WTC11 (cell line): ENCODE measurements around the gene GDPGP1. TPM values are rescaled to one million over a fixed set of nuclear protein-coding genes. Genes with fewer than 3 reads are reported as not detected.
A peak's percentile ranks its signal among the peaks of the same experiment; 100 is the strongest.

Source experiments
- ATAC-seq: fragments of 200-7000 bp; cut with Tn5 transposase; 2 replicates; pipeline ENCODE4 v1.10.0; 2021; ENCODE audit warnings: mild to moderate bottlenecking, moderate library complexity
- CTCF ChIA-PET: fragments of 300-600 bp; sonication (Branson Sonifier 250); formaldehyde crosslinking; loops from one replicate; lab custom pipeline; 2021; ENCODE audit warnings: antibody characterized with exemption; lab: Charles Lee
- POLR2A ChIA-PET: fragments of 350-600 bp; sonication (Branson Sonifier 250); formaldehyde crosslinking; loops from one replicate; lab custom pipeline; 2021; ENCODE audit warnings: antibody characterized with exemption; lab: Charles Lee
- DNase-seq: peaks from one replicate; pipeline ENCODE4 v3.0.0; 2021; ENCODE audit warnings: low spot score
- H3K27ac Mint-ChIP-seq: 2 replicates; pipeline ENCODE4 v1.8.0; 2021; ENCODE audit warnings: mixed read lengths
- H3K27me3 Mint-ChIP-seq: 2 replicates; pipeline ENCODE4 v1.8.0; 2021; ENCODE audit warnings: low read depth, mild to moderate bottlenecking, moderate library complexity, mixed read lengths
- H3K36me3 Mint-ChIP-seq: 2 replicates; pipeline ENCODE4 v1.8.0; 2021; ENCODE audit warnings: mixed read lengths
- H3K4me1 Mint-ChIP-seq: 2 replicates; pipeline ENCODE4 v1.8.0; 2022; ENCODE audit warnings: mixed read lengths
- H3K4me3 Mint-ChIP-seq: 2 replicates; pipeline ENCODE4 v1.8.0; 2021; ENCODE audit warnings: mild to moderate bottlenecking, moderate library complexity, mixed read lengths
- H3K9me3 Mint-ChIP-seq: 2 replicates; pipeline ENCODE4 v1.8.0; 2021; ENCODE audit warnings: mixed read lengths
- ELF4 ChIP-seq: sonication (generic); formaldehyde crosslinking; IDR thresholded peaks from 2 replicates; pipeline ENCODE4 v1.8.1; 2022; ENCODE audit warnings: low read depth, mild to moderate bottlenecking, moderate library complexity, missing genetic modification reagents
- EMX1 ChIP-seq: fragments of 250-450 bp; sonication (Bioruptor Pico); IDR thresholded peaks from 2 replicates; pipeline ENCODE4 v1.8.0; 2021; ENCODE audit warnings: mild to moderate bottlenecking
- JAZF1 ChIP-seq: fragments of 250-450 bp; sonication (Bioruptor Pico); IDR thresholded peaks from 2 replicates; pipeline ENCODE4 v1.9.0; 2021; ENCODE audit warnings: moderate library complexity, mild to moderate bottlenecking, inconsistent platforms
- NFE2L1 ChIP-seq: sonication (generic); formaldehyde crosslinking; IDR thresholded peaks from 2 replicates; pipeline ENCODE4 v1.8.1; 2023; ENCODE audit warnings: missing genetic modification reagents
- NR3C1 ChIP-seq: sonication (generic); formaldehyde crosslinking; conservative IDR thresholded peaks from 2 replicates; pipeline ENCODE4 v1.8.1; 2023; ENCODE audit warnings: low read depth, mild to moderate bottlenecking, missing genetic modification reagents
- RORB ChIP-seq: fragments of 250-450 bp; sonication (Bioruptor Pico); IDR thresholded peaks from 2 replicates; pipeline ENCODE4 v1.9.0; 2021; ENCODE audit warnings: mild to moderate bottlenecking
- SP1 ChIP-seq: sonication (generic); formaldehyde crosslinking; conservative IDR thresholded peaks from 2 replicates; pipeline ENCODE4 v1.8.1; 2022; ENCODE audit warnings: missing genetic modification reagents
- TEAD1 ChIP-seq: sonication (generic); formaldehyde crosslinking; IDR thresholded peaks from 2 replicates; pipeline ENCODE4 v1.8.0; 2022; ENCODE audit warnings: mild to moderate bottlenecking, missing genetic modification reagents
- ZNF219 ChIP-seq: sonication (generic); formaldehyde crosslinking; IDR thresholded peaks from 2 replicates; pipeline ENCODE4 v1.8.0; 2023; ENCODE audit warnings: missing genetic modification reagents, mild to moderate bottlenecking, borderline replicate concordance
- ZNF232 ChIP-seq: sonication (generic); formaldehyde crosslinking; IDR thresholded peaks from 2 replicates; pipeline ENCODE4 v1.8.0; 2022; ENCODE audit warnings: mild to moderate bottlenecking, missing genetic modification reagents
- ZNF263 ChIP-seq: sonication (generic); formaldehyde crosslinking; IDR thresholded peaks from 2 replicates; pipeline ENCODE4 v1.8.1; 2022; ENCODE audit warnings: low read depth, mild to moderate bottlenecking, moderate library complexity, missing genetic modification reagents
- ZNF317 ChIP-seq: sonication (generic); formaldehyde crosslinking; IDR thresholded peaks from 2 replicates; pipeline ENCODE4 v1.8.1; 2023; ENCODE audit warnings: low read depth, mild to moderate bottlenecking, moderate library complexity, missing genetic modification reagents, borderline replicate concordance
- ZNF416 ChIP-seq: fragments of 250-450 bp; sonication (Bioruptor Pico); IDR thresholded peaks from 2 replicates; pipeline ENCODE4 v1.9.0; 2021; ENCODE audit warnings: mild to moderate bottlenecking, inconsistent platforms
- ZNF423 ChIP-seq: fragments of 250-450 bp; sonication (Bioruptor Pico); IDR thresholded peaks from 2 replicates; pipeline ENCODE4 v2.1.2; 2022; ENCODE audit warnings: mild to moderate bottlenecking, moderate library complexity
- ZNF671 ChIP-seq: fragments of 250-450 bp; sonication (Bioruptor Pico); IDR thresholded peaks from 2 replicates; pipeline ENCODE4 v1.8.0; 2021; ENCODE audit warnings: mild to moderate bottlenecking
- total RNA-seq: library from RNA; stranded (reverse); gene quantifications from 3 replicates; pipeline ENCODE4 v1.2.3, GENCODE V29; 2021
- TF ChIP-seq, protein P1 (sequence below): sonication (generic); formaldehyde crosslinking; IDR thresholded peaks from 2 replicates; pipeline ENCODE4 v1.8.0; 2022; ENCODE audit warnings: mild to moderate bottlenecking, missing genetic modification reagents
- TF ChIP-seq, protein P2 (sequence below): sonication (generic); formaldehyde crosslinking; IDR thresholded peaks from 2 replicates; pipeline ENCODE4 v1.8.0; 2022; ENCODE audit warnings: missing genetic modification reagents
- TF ChIP-seq, protein P3 (sequence below): sonication (generic); formaldehyde crosslinking; IDR thresholded peaks from 2 replicates; pipeline ENCODE4 v1.8.1; 2023; ENCODE audit warnings: mild to moderate bottlenecking, missing genetic modification reagents
- TF ChIP-seq, protein P4 (sequence below): sonication (generic); formaldehyde crosslinking; IDR thresholded peaks from 2 replicates; pipeline ENCODE4 v1.8.1; 2023; ENCODE audit warnings: mild to moderate bottlenecking, moderate library complexity, missing genetic modification reagents
- TF ChIP-seq, protein P5 (sequence below): sonication (generic); formaldehyde crosslinking; IDR thresholded peaks from 2 replicates; pipeline ENCODE4 v1.8.0; 2022; ENCODE audit warnings: mild to moderate bottlenecking, missing genetic modification reagents
- TF ChIP-seq, protein P6 (sequence below): fragments of 250-450 bp; sonication (Bioruptor Pico); IDR thresholded peaks from 2 replicates; pipeline ENCODE4 v1.9.0; 2021; ENCODE audit warnings: moderate library complexity, mild to moderate bottlenecking, inconsistent platforms, borderline replicate concordance
- TF ChIP-seq, protein P7 (sequence below): fragments of 250-450 bp; sonication (Bioruptor Pico); IDR thresholded peaks from 2 replicates; pipeline ENCODE4 v1.9.0; 2021; ENCODE audit warnings: mild to moderate bottlenecking

Gene GDPGP1
- total RNA-seq, 1 experiment from 2014 or later, result 2.6 TPM

DNA sequence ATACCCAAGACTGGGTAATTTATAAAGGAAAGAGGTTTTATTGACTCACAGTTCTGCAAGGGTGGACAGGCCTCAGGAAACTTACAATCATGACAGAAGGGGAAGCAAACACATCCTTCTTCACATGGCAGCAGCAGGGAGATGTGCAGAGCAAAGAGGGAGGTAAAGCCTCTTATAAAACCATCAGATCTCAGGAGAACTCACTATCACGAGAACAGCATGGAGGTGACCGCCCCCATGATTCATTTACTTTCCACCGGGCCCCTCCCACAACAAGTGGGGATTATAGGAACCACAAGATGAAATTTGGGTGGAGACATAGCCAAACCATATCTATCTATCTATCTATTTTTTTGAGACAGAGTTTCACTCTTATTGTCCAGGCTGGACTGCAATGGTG is 5.4 kb downstream of the GDPGP1 start (continued):
- TF ChIP-seq, protein P1, sequence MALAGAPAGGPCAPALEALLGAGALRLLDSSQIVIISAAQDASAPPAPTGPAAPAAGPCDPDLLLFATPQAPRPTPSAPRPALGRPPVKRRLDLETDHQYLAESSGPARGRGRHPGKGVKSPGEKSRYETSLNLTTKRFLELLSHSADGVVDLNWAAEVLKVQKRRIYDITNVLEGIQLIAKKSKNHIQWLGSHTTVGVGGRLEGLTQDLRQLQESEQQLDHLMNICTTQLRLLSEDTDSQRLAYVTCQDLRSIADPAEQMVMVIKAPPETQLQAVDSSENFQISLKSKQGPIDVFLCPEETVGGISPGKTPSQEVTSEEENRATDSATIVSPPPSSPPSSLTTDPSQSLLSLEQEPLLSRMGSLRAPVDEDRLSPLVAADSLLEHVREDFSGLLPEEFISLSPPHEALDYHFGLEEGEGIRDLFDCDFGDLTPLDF (CRISPR knock-in tag), result no peak
- TF ChIP-seq, protein P2, sequence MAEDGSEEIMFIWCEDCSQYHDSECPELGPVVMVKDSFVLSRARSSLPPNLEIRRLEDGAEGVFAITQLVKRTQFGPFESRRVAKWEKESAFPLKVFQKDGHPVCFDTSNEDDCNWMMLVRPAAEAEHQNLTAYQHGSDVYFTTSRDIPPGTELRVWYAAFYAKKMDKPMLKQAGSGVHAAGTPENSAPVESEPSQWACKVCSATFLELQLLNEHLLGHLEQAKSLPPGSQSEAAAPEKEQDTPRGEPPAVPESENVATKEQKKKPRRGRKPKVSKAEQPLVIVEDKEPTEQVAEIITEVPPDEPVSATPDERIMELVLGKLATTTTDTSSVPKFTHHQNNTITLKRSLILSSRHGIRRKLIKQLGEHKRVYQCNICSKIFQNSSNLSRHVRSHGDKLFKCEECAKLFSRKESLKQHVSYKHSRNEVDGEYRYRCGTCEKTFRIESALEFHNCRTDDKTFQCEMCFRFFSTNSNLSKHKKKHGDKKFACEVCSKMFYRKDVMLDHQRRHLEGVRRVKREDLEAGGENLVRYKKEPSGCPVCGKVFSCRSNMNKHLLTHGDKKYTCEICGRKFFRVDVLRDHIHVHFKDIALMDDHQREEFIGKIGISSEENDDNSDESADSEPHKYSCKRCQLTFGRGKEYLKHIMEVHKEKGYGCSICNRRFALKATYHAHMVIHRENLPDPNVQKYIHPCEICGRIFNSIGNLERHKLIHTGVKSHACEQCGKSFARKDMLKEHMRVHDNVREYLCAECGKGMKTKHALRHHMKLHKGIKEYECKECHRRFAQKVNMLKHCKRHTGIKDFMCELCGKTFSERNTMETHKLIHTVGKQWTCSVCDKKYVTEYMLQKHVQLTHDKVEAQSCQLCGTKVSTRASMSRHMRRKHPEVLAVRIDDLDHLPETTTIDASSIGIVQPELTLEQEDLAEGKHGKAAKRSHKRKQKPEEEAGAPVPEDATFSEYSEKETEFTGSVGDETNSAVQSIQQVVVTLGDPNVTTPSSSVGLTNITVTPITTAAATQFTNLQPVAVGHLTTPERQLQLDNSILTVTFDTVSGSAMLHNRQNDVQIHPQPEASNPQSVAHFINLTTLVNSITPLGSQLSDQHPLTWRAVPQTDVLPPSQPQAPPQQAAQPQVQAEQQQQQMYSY (CRISPR knock-in tag), result no peak
- TF ChIP-seq SP1 (no peak), ZNF317 (no peak), ELF4 (CRISPR knock-in tag) (no peak)

DNA sequence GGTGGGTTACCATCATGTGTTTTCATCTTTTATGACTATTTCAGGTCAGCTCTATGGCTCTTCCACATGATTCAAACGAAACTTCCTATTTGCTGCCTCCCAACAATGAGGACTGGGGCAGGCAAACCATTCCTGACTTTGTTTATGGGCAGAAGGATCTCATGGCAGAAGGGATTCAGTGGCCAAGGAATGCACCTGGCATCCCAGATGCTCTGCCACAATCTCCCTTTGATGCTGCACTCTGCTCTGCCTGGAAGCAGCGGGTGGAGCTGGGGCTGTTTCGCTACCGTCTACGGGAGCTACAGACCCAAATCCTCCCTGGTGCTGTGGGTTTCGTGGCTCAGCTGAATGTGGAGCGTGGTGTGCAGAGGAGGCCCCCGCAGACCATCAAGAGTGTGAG is 6.8 kb downstream of the GDPGP1 start:
- Mint-ChIP-seq H3K4me3 (no peak overlapping the region), H3K4me1 (no peaks in the 10 kb centered on the region)

DNA sequence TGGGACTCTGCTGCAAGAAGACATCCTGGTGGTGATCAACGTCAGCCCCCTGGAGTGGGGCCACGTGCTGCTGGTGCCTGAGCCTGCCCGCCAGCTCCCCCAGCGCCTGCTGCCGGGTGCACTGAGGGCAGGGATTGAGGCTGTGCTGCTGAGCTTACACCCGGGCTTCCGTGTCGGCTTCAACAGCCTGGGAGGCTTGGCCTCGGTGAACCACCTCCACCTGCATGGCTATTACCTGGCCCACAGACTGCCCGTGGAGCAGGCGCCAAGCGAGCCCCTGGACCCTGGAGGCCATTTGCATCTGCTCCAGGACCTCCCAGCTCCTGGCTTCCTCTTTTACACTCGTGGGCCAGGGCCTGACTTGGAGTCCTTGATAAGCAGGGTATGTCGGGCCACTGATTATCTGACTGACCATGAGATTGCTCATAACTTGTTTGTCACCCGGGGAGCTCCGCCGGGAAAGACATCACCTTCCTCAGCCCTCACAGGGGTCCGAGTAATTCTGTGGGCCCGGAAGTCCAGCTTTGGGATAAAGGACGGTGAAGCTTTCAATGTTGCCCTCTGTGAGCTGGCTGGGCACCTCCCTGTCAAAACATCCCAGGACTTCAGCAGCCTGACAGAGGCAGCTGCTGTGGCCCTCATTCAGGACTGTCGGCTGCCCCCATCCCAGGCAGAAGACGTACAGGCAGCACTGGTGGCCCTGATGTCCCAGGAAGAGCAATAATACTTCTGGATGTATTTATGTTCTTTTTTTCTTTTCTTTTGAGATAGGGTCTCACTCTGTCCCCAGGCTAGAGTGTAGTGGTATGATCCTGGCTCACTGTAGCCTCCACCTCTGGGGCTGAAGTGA is 7.6 kb downstream of the GDPGP1 start:
- peaks cover 6% of the 10 kb centered on the region; the same call in 1 of the 2 replicates for H3K36me3 Mint-ChIP-seq
- CTCF ChIA-PET, result no interaction called here
- TF ChIP-seq ZNF423 (CRISPR knock-in tag), result no peak
- TF ChIP-seq TEAD1 (CRISPR knock-in tag), result no peak
- no peak for TF ChIP-seq JAZF1 (CRISPR knock-in tag)
- TF ChIP-seq NFE2L1 (CRISPR knock-in tag), result no peak
- TF ChIP-seq EMX1 (CRISPR knock-in tag), result no peak
- TF ChIP-seq NR3C1, result no peak
- TF ChIP-seq, protein P3, sequence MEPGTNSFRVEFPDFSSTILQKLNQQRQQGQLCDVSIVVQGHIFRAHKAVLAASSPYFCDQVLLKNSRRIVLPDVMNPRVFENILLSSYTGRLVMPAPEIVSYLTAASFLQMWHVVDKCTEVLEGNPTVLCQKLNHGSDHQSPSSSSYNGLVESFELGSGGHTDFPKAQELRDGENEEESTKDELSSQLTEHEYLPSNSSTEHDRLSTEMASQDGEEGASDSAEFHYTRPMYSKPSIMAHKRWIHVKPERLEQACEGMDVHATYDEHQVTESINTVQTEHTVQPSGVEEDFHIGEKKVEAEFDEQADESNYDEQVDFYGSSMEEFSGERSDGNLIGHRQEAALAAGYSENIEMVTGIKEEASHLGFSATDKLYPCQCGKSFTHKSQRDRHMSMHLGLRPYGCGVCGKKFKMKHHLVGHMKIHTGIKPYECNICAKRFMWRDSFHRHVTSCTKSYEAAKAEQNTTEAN (CRISPR knock-in tag), result no peak
- no peak for TF ChIP-seq RORB (CRISPR knock-in tag)

More for the DNA sequence above, 6.8 kb downstream of the GDPGP1 start:
- Mint-ChIP-seq H3K36me3 (peaks cover 10% of the 10 kb centered on the region; the same call in 1 of the 2 replicates), H3K27me3 (no peaks in the 10 kb centered on the region), H3K27ac (no peak overlapping the region)
- ATAC-seq, result no peak
- TF ChIP-seq, protein P4, sequence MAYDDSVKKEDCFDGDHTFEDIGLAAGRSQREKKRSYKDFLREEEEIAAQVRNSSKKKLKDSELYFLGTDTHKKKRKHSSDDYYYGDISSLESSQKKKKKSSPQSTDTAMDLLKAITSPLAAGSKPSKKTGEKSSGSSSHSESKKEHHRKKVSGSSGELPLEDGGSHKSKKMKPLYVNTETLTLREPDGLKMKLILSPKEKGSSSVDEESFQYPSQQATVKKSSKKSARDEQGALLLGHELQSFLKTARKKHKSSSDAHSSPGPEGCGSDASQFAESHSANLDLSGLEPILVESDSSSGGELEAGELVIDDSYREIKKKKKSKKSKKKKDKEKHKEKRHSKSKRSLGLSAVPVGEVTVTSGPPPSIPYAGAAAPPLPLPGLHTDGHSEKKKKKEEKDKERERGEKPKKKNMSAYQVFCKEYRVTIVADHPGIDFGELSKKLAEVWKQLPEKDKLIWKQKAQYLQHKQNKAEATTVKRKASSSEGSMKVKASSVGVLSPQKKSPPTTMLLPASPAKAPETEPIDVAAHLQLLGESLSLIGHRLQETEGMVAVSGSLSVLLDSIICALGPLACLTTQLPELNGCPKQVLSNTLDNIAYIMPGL (CRISPR knock-in tag), result no peak
- TF ChIP-seq ZNF232, result no peak
- TF ChIP-seq, protein P5, sequence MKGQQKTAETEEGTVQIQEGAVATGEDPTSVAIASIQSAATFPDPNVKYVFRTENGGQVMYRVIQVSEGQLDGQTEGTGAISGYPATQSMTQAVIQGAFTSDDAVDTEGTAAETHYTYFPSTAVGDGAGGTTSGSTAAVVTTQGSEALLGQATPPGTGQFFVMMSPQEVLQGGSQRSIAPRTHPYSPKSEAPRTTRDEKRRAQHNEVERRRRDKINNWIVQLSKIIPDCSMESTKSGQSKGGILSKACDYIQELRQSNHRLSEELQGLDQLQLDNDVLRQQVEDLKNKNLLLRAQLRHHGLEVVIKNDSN (CRISPR knock-in tag), result no peak
- TF ChIP-seq ZNF416 (CRISPR knock-in tag), result no peak
- TF ChIP-seq ZNF671, result no peak
- TF ChIP-seq ZNF219 (CRISPR knock-in tag), result no peak
- no peak for TF ChIP-seq SP1
- no peak for TF ChIP-seq ZNF263 (CRISPR knock-in tag)
- TF ChIP-seq, protein P6, sequence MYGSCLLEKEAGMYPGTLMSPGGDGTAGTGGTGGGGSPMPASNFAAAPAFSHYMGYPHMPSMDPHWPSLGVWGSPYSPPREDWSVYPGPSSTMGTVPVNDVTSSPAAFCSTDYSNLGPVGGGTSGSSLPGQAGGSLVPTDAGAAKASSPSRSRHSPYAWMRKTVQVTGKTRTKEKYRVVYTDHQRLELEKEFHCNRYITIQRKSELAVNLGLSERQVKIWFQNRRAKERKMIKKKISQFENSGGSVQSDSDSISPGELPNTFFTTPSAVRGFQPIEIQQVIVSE (CRISPR knock-in tag), result no peak
- TF ChIP-seq, protein P7, sequence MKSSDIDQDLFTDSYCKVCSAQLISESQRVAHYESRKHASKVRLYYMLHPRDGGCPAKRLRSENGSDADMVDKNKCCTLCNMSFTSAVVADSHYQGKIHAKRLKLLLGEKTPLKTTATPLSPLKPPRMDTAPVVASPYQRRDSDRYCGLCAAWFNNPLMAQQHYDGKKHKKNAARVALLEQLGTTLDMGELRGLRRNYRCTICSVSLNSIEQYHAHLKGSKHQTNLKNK, result no peak
- TF ChIP-seq, all 79 proteins: peak for 0
- ChIA-PET CTCF (no interaction called here), POLR2A (interaction anchor here (0.6 kb wide), 1 partner anchor 53 kb away, joined by 3 read pairs; no protein-coding TSS in a partner anchor)
- H3K9me3 Mint-ChIP-seq, result no peaks in the 10 kb centered on the region
- DNase-seq, result no peak

More for the DNA sequence above, 7.6 kb downstream of the GDPGP1 start:
- POLR2A ChIA-PET, result interaction anchor here (0.6 kb wide), 1 partner anchor 52 kb away, joined by 3 read pairs; no protein-coding TSS in a partner anchor
- Mint-ChIP-seq H3K9me3 (no peaks in the 10 kb centered on the region), H3K4me3 (no peak overlapping the region), H3K27me3 (no peaks in the 10 kb centered on the region), H3K27ac (no peak overlapping the region), H3K4me1 (no peaks in the 10 kb centered on the region)
- no peak for DNase-seq
- ATAC-seq, result peak; percentile 28
